Measurements from ENCODE around the gene MAEA.
A peak's percentile ranks its signal among the peaks of the same experiment; 100 is the strongest.

The MAEA gene

DNA sequence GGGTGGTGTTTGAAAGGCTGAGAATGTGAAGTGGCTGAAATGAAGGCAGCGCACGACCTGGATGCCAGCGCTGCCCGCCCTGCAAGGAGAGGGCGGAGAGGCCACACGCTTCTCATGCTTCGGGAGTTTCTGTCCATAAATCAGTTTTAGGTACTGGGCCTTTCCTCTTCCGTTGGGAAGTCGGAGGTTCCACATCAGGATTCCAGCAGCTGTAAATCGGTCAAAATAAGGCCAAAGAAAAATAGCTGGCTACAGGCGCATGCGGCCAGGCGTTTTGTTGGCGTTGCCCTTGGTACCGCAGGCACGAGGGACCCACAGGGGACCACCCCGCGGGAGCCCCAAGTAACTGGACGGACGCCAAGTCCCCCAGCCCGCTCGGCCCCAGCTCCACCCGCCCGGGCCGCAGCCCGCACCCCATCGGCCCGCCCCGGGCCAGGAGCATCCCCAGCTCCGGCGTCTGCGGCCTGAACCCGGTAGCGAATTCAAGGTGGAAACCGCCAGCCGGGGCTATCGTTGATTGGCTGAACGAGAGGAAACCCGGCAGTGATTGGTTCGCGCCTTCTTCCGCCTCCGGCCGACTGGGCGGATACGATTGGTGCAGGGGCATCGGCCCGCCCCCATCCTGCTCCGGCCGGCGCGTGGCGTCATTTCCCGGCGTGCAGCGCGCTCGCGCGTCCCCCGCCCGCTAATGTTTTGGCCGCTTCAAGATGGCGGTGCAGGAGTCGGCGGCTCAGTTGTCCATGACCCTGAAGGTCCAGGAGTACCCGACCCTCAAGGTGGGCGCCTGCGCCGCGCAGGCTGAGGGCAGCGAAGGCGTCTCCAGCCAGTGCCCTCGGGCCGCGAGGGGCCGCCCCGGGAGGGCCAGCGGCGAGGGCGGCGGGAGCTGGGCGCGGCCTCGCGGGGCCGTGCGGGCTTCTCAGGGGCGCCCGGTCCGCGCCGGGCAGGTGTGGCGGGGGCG lies at the start of gene MAEA:
MAEA (plus strand) TSS at position 685 of the 958 bp plus-strand sequence; CDS start at position 708, 23 bp downstream.
- peak; percentile 83 for DNase-seq (ENCODE audit: low read depth)

DNA sequence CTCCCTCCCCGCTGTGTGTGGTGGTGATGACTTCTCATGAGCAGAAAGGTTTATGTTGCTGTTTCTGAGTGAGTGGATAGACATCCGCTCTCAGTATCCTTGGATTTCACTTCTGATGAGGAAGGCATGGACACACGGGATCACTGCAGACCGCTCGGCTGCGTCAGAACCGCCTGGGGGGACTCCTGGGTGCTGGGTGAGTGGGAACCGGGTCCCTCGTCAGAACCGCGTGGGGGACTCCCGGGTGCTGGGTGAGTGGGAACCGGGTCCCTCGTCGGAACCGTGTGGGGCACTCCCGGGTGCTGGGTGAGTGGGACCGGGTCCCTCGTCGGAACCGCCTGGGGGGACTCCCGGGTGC lies 49.8 kb upstream of the MAEA start:
- DNase-seq (ENCODE audit: low read depth), result no peak

DNA sequence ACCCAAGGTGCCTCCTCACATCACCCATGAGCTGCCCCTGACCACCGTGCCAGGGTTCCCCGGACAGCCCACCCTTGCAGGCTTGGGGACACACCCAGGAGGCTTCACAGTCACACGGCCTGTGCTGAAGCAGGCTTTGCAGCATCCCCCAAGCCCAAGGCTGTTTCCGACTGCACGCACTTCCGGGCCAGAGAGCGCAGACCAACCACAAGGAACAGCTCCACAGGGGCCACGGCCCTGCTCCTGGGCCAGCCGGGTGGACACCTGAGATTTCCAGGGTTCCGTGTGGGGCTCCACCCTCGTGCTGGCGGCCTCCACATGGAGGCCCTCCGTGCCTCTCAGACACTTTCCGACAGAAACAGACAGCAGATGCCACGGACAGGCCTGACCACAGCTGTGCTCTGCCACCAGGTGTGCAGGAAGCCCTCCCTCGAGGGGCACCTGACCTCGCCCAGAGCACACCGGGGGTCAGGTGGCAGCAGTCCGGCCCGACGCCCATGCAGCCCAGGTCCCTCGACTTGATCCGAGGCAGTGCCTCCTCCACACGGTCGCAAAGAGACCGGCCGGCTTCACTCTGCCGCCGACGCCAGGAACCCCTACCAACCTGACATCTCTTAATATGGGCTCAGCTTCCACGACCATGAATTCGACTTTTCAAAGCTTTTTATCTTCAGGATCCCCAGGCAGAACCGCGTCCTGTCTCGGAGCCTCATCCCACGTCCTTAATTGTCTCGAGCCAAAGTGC lies 48.8 kb upstream of the MAEA start:
- no peak for DNase-seq (ENCODE audit: low read depth)

DNA sequence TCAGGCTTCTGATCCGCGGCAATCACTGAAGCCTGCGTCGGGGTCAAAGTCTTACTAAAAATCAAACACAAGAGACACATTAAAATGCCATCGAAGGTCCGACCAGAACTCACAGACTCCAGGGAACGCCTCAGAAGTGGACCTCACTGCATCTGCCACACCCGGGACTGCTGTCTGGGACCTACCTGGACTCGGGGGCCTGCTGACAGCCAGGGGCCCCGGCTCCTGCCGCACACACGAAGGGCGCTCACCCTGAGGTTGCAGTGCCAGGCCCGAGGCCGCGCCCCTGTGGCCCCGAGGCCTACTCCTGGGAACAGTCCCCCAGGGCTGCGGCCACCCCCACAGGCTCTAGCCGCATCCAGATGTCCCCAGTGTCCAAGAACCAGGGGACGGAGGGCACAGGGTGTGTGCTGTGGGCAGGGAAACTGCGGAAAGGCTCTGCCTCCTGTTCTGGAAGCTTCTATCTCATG lies 48.2 kb upstream of the MAEA start:
- DNase-seq (ENCODE audit: low read depth), result no peak

GRCh38 chr4:1241936-1242505 lies 47.7 kb upstream of the MAEA start:
- DNase-seq (ENCODE audit: low read depth), result no peak

GRCh38 chr4:1242506-1243450 lies 46.9 kb upstream of the MAEA start:
- no peak for DNase-seq (ENCODE audit: low read depth)

- DNase-seq (ENCODE audit: low read depth), result no peak
Observed at GRCh38 chr4:1243451-1244080, 46.1 kb upstream of the MAEA start.

- no peak for DNase-seq (ENCODE audit: low read depth)
Observed at GRCh38 chr4:1244081-1244977, 45.4 kb upstream of the MAEA start.

GRCh38 chr4:1244978-1245471 lies 44.7 kb upstream of the MAEA start:
- DNase-seq (ENCODE audit: low read depth), result no peak

DNA sequence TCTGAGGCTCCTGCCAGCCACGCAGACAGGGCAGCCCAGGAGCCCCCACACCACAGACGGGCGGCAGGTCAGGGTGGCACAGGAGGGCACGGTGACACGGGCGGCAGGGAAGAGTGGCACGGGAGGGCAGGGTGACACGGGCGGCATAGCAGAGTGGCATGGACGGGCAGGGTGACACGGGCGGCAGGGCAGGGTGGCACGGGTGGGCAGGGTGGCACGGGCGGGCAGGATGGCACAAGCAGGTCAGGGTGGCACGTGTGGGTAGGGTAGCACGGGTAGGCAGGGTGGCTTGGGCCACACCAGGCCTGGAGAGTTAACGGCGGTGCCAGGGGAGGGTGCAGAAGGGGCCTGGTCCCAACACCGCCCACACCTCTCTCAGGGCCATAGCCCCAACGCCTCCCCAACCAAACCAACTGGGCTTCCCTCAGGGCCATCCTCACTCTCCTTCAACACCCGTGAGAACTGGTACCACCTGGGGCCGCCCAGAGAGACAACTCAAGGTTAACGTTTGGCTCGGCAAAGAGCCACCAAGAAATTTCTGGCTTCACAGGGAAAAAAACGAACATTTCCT lies 44.1 kb upstream of the MAEA start:
- no peak for DNase-seq (ENCODE audit: low read depth)

DNA sequence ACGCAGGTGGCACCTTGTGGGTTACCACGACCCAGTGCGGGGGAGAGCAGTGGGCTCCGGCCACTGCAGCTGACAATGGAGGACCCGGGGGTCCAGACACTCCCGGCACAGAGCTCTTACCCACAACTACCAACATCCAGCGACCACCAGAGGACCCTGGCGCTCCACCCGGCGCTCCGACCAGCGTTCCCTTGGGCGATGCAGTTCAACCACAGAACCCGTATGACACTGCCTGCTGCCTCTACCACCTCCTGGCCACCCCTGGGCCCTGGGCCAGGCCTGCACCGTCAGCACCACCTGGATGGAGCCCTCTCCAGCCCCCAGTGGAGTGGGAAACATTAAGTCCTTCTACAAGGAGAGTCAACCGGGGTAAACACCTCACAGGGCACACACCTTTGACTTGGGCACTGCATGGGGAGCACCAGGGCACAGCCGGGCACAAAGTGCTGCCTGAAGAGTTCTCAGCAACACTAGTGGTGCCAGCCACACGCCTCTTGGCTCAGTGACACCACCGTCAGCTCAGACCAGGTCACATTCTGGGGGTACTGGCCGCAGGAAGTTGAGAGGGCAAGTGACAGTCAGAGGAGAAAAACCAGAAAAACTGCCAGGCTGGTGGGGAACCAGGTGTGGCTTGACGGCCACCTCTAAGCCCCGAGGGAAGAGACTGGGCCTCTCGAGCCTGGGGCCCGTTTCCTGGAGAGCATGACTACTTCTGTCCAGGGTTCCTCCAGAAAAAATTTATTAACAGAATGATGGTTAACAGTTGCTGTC lies 43.4 kb upstream of the MAEA start:
- no peak for DNase-seq (ENCODE audit: low read depth)

DNA sequence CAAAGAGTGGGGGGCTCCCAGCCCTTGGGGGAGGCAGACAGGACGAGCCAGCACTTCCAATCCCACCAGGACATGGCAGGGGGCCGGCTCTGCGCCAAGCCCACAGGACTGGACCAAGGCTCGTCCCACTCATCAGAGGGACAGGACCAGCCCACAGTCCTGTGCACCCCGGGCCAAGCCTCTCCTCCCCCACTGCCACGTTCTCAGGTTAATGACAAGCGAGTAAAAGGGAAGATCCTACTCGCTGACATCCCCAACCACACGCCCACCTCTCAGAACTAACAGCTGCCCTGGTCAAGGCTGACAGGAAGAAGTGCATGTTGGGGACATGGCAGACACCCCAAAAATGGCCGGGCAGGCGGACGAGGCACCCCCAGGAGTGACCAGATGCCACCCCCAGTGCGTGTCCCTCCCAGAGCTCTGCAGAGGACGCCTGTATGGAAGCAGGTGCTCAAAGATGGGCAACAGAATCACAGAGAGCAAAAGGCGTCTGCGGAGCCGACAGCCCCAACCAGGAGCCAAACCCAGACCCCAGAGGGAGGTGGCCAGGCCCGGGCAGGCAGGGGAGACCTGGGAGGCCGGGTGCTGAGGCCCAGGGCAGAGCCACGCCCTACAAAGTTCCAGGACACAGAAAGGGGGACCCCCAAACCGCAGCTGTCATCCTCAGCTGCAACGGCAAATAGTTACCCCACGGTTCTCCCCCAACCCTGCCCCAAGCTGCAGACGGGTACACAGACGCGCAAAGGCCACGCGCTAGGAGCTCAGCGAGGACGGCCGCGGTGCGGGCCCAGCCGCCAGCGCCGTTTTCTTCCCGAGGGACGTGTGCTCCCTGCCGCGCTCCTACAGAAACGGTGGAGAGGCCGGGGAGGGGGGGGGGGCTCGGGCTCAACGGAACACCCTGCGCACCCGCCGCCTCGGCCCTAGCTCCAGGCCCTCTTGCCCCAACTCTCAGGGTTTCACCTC lies 42.5 kb upstream of the MAEA start:
- no peak for DNase-seq (ENCODE audit: low read depth)

- no peak for DNase-seq (ENCODE audit: low read depth)
Observed at GRCh38 chr4:1247864-1248244, 41.8 kb upstream of the MAEA start.

DNA sequence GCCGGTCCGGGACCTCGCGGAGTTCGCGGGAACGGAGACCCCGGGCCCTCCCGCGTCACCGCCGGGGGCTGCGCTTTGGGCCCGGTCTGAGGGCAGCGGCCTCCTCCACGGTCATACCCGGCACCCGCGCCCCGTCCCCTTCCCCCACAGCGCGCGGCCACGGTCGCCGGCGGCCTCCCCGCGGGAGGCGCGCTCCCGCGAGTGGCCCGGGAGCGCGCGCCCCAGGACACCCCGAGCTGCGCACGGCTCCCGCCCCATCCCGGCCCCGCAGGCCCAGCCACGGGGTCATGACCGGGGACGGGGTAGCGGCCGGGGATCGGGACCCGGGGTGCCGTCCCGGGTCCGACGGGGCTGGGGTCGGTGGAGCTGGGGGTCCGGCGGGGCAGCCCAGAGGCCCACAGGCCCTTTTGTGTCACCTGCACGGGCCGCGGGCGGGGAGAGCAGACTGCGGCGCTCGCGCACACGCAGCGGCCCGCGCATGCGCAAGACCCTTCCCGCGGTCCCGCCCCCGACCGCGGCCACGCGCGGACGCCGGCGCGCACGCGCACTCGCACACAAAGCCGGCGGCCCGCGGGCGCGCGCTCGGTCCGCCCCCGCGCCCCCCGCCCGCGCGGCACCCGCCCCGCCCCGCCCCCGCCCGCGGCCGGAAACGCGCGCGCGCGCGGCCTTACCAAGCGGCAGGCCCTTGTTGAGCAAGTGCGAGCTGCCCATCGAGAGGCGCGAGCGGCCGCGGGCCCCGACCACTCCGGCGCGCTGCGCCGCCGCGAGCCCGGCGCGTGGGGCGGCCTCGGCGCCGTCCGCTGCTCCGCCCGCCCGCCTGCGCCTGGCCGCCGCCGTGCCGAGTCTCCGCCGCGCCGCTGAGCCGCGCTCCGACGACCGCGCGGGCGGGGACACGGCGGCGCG lies 41.2 kb upstream of the MAEA start, which contains the start of gene CTBP1:
CTBP1 (minus strand) TSS at position 886 of the 903 bp plus-strand sequence. CDS start 7,799 bp downstream, outside the sequence.
- peak; percentile 26 for DNase-seq (ENCODE audit: low read depth)

DNA sequence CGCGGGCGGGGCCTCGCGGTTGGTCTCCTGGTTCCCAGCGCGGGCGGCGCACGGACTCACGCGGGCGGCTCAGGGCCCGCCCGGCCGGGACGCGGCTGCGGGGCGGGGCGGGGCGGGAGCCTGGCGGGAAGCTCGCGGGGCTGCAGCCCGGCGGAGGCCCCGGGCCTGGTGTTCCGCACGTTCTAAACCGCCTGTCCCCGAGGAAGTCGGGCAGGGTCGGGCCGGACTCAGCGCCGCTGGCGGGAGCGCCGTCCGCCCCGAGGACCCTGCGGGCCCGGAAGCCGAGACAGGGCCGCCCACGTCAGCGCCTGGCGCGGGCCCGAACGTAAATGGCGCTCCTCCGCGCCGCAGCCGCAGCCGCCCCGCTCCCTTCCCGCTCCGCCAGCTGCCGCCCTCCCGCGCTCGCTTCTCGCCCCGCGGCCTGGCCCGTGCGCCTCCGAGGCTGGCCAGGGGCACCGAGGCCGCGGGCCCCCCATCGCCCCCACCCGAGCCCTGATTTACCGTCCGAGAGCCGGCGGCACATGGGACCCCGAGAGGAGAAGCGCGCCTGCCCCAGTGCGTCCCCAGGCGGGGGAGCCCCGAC lies 40.5 kb upstream of the MAEA start:
- DNase-seq (ENCODE audit: low read depth), result no peak
